ENCODE results near the gene VPS35L. TPM values are rescaled to one million over a fixed set of nuclear protein-coding genes. Genes with fewer than 3 reads are reported as not detected.

Gene VPS35L
- total RNA-seq, 1 experiment from 2014 or later, result 55.5 TPM

- BruUV-seq (replicated peaks), result no TSS peak
- ChIA-PET POLR2A (no interaction called here), CTCF (interaction anchor here (0.6 kb wide), 1 partner anchor 205 kb away, joined by 3 read pairs; no protein-coding TSS in a partner anchor)
- H3K27me3 Mint-ChIP-seq (ENCODE audit: insufficient read depth, unreplicated experiment), result no peaks in the 10 kb centered on the region
- intact Hi-C loops (cut with micrococcal nuclease), result no loop called here
- H3K27ac Mint-ChIP-seq (ENCODE audit: low read depth, unreplicated experiment), result no peak overlapping the region
- peaks cover 6% of the 10 kb centered on the region for H3K36me3 Mint-ChIP-seq (ENCODE audit: insufficient read depth, unreplicated experiment)
- H3K4me1 Mint-ChIP-seq (ENCODE audit: insufficient read depth, unreplicated experiment), result no peaks in the 10 kb centered on the region
- no peak for TF ChIP-seq CTCF (IDR thresholded peaks at IDR 0.05; ENCODE audit: unreplicated experiment)
- H3K9me3 Mint-ChIP-seq (ENCODE audit: unreplicated experiment), result no peaks in the 10 kb centered on the region
- H3K4me3 Mint-ChIP-seq (ENCODE audit: unreplicated experiment), result no peak overlapping the region
- no peak for DNase-seq (ENCODE audit: unreplicated experiment)
Observed at GRCh38 chr16:19744670-19745069, 189.2 kb downstream of the VPS35L start.

GRCh38 chr16:19745286-19746010 lies 189.9 kb downstream of the VPS35L start:
- H3K4me3 Mint-ChIP-seq (ENCODE audit: unreplicated experiment), result no peak overlapping the region
- no TSS peak for BruUV-seq (replicated peaks)
- no peak overlapping the region for H3K27ac Mint-ChIP-seq (ENCODE audit: low read depth, unreplicated experiment)
- ChIA-PET POLR2A (no interaction called here), CTCF (interaction anchor here (2.1 kb wide), 1 partner anchor 162 kb away, joined by 6 read pairs; no protein-coding TSS in a partner anchor)
- H3K36me3 Mint-ChIP-seq (ENCODE audit: insufficient read depth, unreplicated experiment), result peaks cover 6% of the 10 kb centered on the region
- H3K4me1 Mint-ChIP-seq (ENCODE audit: insufficient read depth, unreplicated experiment), result no peaks in the 10 kb centered on the region
- no peaks in the 10 kb centered on the region for H3K27me3 Mint-ChIP-seq (ENCODE audit: insufficient read depth, unreplicated experiment)
- no peak for DNase-seq (ENCODE audit: unreplicated experiment)
- intact Hi-C loops (cut with micrococcal nuclease), result no loop called here
- no peak for TF ChIP-seq CTCF (IDR thresholded peaks at IDR 0.05; ENCODE audit: unreplicated experiment)
- H3K9me3 Mint-ChIP-seq (ENCODE audit: unreplicated experiment), result no peaks in the 10 kb centered on the region

GRCh38 chr16:19746561-19746960 lies 191.1 kb downstream of the VPS35L start:
- Mint-ChIP-seq H3K4me1 (ENCODE audit: insufficient read depth, unreplicated experiment) (no peaks in the 10 kb centered on the region), H3K27ac (ENCODE audit: low read depth, unreplicated experiment) (no peak overlapping the region), H3K9me3 (ENCODE audit: unreplicated experiment) (no peaks in the 10 kb centered on the region), H3K4me3 (ENCODE audit: unreplicated experiment) (no peak overlapping the region), H3K27me3 (ENCODE audit: insufficient read depth, unreplicated experiment) (no peaks in the 10 kb centered on the region), H3K36me3 (ENCODE audit: insufficient read depth, unreplicated experiment) (peaks cover 6% of the 10 kb centered on the region)
- POLR2A ChIA-PET, result no interaction called here
- no TSS peak for BruUV-seq (replicated peaks)
- CTCF ChIA-PET, result interaction anchor here (2.1 kb wide), 1 partner anchor 163 kb away, joined by 6 read pairs; no protein-coding TSS in a partner anchor
- DNase-seq (ENCODE audit: unreplicated experiment), result no peak
- no peak for TF ChIP-seq CTCF (IDR thresholded peaks at IDR 0.05; ENCODE audit: unreplicated experiment)
- intact Hi-C loops (cut with micrococcal nuclease), result no loop called here

GRCh38 chr16:19748389-19749168 lies 193.1 kb downstream of the VPS35L start:
- no peak overlapping the region for H3K4me3 Mint-ChIP-seq (ENCODE audit: unreplicated experiment)
- DNase-seq (ENCODE audit: unreplicated experiment), result peak; percentile 3

More at GRCh38 chr16:19748389-19749168, 193.1 kb downstream of the VPS35L start:
- TF ChIP-seq CTCF (IDR thresholded peaks at IDR 0.05; ENCODE audit: unreplicated experiment), result no peak
- peaks cover 6% of the 10 kb centered on the region for H3K36me3 Mint-ChIP-seq (ENCODE audit: insufficient read depth, unreplicated experiment)
- H3K9me3 Mint-ChIP-seq (ENCODE audit: unreplicated experiment), result no peaks in the 10 kb centered on the region
- no TSS peak for BruUV-seq (replicated peaks)
- intact Hi-C loops (cut with micrococcal nuclease), result no loop called here
- H3K27me3 Mint-ChIP-seq (ENCODE audit: insufficient read depth, unreplicated experiment), result no peaks in the 10 kb centered on the region
- H3K4me1 Mint-ChIP-seq (ENCODE audit: insufficient read depth, unreplicated experiment), result no peaks in the 10 kb centered on the region
- ChIA-PET POLR2A (interaction anchor here (0.6 to 0.8 kb wide), 2 partner anchors 30 to 31 kb away, joined by 3 to 4 read pairs; partner anchors contain the start of genes IQCK and KNOP1), CTCF (interaction anchor here (1.5 kb wide), 1 partner anchor 13 kb away, joined by 6 read pairs; no protein-coding TSS in a partner anchor)
- peak overlapping the region; percentile 8 for H3K27ac Mint-ChIP-seq (ENCODE audit: low read depth, unreplicated experiment)
